K562 (cell line): ENCODE data around the gene TICAM1. TPM values are rescaled to one million over a fixed set of nuclear protein-coding genes. Genes with fewer than 3 reads are reported as not detected.

Experiments
- BRD4 ChIP-seq: fragments of 200-600 bp; sonication (generic); IDR thresholded peaks from 2 replicates; pipeline ENCODE4 v1.6.1; 2017; ENCODE audit warnings: inconsistent platforms
- CBFA2T2 ChIP-seq: fragments of 450-650 bp; conservative IDR thresholded peaks from 2 replicates; pipeline ENCODE4 v1.6.1; 2017; ENCODE audit warnings: mild to moderate bottlenecking
- FOSL1 ChIP-seq: fragments of 200-800 bp; sonication (Bioruptor generic); conservative IDR thresholded peaks from 2 replicates; pipeline ENCODE4 v1.6.1; 2016; ENCODE audit warnings: missing genetic modification characterization, missing compliant biosample characterization
- GABPB2 ChIP-seq: fragments of 250-450 bp; sonication (Bioruptor Pico); conservative IDR thresholded peaks from 2 replicates; pipeline ENCODE4 v1.5.1; 2021; ENCODE audit warnings: mild to moderate bottlenecking
- MEIS2 ChIP-seq: fragments of 450-650 bp; IDR thresholded peaks from 2 replicates; pipeline ENCODE4 v1.6.1; 2014; ENCODE audit warnings: mild to moderate bottlenecking; ENCODE audit not compliant: partially characterized antibody
- PPARD ChIP-seq: fragments of 250-450 bp; sonication (Bioruptor Pico); IDR thresholded peaks from 2 replicates; pipeline ENCODE4 v1.8.0; 2022; ENCODE audit warnings: inconsistent platforms, mild to moderate bottlenecking, moderate library complexity
- PURB ChIP-seq: sonication (generic); formaldehyde crosslinking; IDR thresholded peaks from 2 replicates; pipeline ENCODE4 v1.9.0; 2021; ENCODE audit warnings: low read depth, mild to moderate bottlenecking, missing genetic modification reagents
- SIN3B ChIP-seq: fragments of 450-650 bp; IDR thresholded peaks from 2 replicates; pipeline ENCODE4 v1.6.1; 2017; ENCODE audit warnings: low read depth, mild to moderate bottlenecking, moderate library complexity
- SNIP1 ChIP-seq: fragments of 450-650 bp; IDR thresholded peaks from 2 replicates; pipeline ENCODE4 v1.7.1; 2017; ENCODE audit warnings: low read depth, mild to moderate bottlenecking
- SRSF3 ChIP-seq: fragments of 200-400 bp; formaldehyde crosslinking; IDR thresholded peaks from 2 replicates; pipeline ENCODE4 v1.6.1; 2016; ENCODE audit warnings: mild to moderate bottlenecking, low read length, moderate library complexity; ENCODE audit not compliant: insufficient read depth
- ZNF274 ChIP-seq: IDR thresholded peaks from 2 replicates; pipeline ENCODE4 v1.6.1; 2011; ENCODE audit warnings: low read depth, mild to moderate bottlenecking, low read length, moderate library complexity, borderline replicate concordance
- ZNF354B ChIP-seq: fragments of 250-450 bp; sonication (Bioruptor Pico); IDR thresholded peaks from 2 replicates; pipeline ENCODE4 v1.4.0; 2020
- ZNF561 ChIP-seq: fragments of 450-650 bp; formaldehyde crosslinking; conservative IDR thresholded peaks from 2 replicates; pipeline ENCODE4 v1.4.0; 2020; ENCODE audit warnings: mild to moderate bottlenecking, moderate library complexity
- ZZZ3 ChIP-seq: fragments of 450-650 bp; IDR thresholded peaks from 2 replicates; pipeline ENCODE4 v1.6.1; 2016; ENCODE audit warnings: antibody characterized with exemption, mild to moderate bottlenecking, moderate library complexity
- polyA plus RNA-seq, 8 experiments: library from polyadenylated mRNA; depleted of rRNA in 4 of 8; stranded (reverse) in 5 of 8; unstranded in 3 of 8; fragments of >200 nt; fragmentation: Nextera tagmentation in 2 of 8; fragmentation: Illumina TruSeq in 1 of 8; extraction: Ambion mirVana in 2 of 8; extraction: Trizol in 1 of 8; gene quantifications; 2 replicates each; pipeline versions ENCODE4 v1.2.1 to v1.2.3, GENCODE V29; 2011 to 2014; ENCODE audit warnings: inconsistent platforms in 1 of 8, missing spikeins in 1 of 8
- total RNA-seq, 7 experiments: library from RNA; depleted of rRNA in 6 of 7; stranded (reverse); fragments of >200 nt in 6 of 7; fragmentation: Illumina TruSeq in 2 of 7; extraction: Trizol in 2 of 7; gene quantifications; 2 replicates each; pipeline versions ENCODE4 v1.2.1 to v1.2.3, GENCODE V29; 2011 to 2021; ENCODE audit warnings: low replicate concordance in 1 of 7
- TF ChIP-seq, protein P1 (sequence below), 2 experiments: fragments of 450-650 bp; formaldehyde crosslinking in 1 of 2; IDR thresholded peaks; 2 replicates each; pipeline versions ENCODE4 v1.4.0 to v1.6.1; 2014 to 2020; ENCODE audit warnings: mild to moderate bottlenecking in 2 of 2, borderline replicate concordance in 1 of 2, low read depth in 1 of 2
- TF ChIP-seq, protein P2 (sequence below): fragments of 450-650 bp; formaldehyde crosslinking; IDR thresholded peaks from 2 replicates; pipeline ENCODE4 v1.4.0; 2020; ENCODE audit warnings: mild to moderate bottlenecking
- TF ChIP-seq, protein P3 (sequence below): fragments of 250-450 bp; sonication (Bioruptor Pico); IDR thresholded peaks from 2 replicates; pipeline ENCODE4 v1.4.0; 2020; ENCODE audit warnings: mild to moderate bottlenecking, moderate library complexity, borderline replicate concordance

Gene TICAM1
- total and polyA plus RNA-seq, 9 of the 15 experiments (the other 6 are each of a cell fraction or from before 2014, with no cell fraction given), result 0.07 to 11.6 (median 1.5) TPM

DNA sequence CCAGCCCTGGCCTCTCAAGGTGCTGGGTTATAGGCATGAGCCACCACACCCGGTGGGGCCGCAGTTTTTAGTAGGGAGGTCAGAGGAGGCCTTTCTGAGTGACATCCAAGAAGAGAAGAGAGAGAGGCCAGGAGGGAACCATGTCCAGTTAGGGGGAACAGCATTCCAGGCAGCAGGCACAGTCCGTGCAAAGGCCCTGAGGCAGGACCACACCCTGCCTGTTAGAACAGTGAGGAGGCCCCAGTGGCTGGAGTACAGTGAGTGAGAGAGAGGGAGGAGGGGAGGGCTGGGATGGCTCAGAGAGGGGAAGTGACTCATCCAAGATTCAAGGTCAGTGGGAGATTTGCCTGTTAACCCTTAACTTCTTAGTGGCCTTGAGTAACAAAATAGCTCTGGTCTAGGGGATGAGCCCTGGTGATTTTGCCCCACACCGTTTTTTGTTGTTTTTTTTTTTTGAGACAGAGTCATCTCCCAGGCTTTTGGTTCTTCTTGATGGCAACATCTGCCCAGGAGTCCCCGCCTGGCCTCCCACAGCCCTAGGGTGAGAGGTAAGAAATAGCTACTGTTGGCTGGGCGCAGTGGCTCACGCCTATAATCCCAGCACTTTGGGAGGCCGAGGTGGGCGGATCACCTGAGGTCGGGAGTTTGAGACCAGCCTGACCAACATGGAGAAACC is 38.7 kb upstream of the TICAM1 start (continued):
- TF ChIP-seq SIN3B (no peak), CBFA2T2 (no peak), GABPB2 (CRISPR knock-in tag) (no peak), BRD4 (0 out of 2 replicates have a peak, but pooled peaks have one; percentile 20), SNIP1 (no peak), ZZZ3 (no peak), ZNF274 (no peak), SRSF3 (no peak), FOSL1 (tag) (peak; percentile 99), MEIS2 (no peak), ZNF354B (CRISPR knock-in tag) (no peak), PURB (CRISPR knock-in tag) (no peak), ZNF561 (CRISPR knock-in tag) (no peak), PPARD (CRISPR knock-in tag) (no peak)
- TF ChIP-seq, protein P1, sequence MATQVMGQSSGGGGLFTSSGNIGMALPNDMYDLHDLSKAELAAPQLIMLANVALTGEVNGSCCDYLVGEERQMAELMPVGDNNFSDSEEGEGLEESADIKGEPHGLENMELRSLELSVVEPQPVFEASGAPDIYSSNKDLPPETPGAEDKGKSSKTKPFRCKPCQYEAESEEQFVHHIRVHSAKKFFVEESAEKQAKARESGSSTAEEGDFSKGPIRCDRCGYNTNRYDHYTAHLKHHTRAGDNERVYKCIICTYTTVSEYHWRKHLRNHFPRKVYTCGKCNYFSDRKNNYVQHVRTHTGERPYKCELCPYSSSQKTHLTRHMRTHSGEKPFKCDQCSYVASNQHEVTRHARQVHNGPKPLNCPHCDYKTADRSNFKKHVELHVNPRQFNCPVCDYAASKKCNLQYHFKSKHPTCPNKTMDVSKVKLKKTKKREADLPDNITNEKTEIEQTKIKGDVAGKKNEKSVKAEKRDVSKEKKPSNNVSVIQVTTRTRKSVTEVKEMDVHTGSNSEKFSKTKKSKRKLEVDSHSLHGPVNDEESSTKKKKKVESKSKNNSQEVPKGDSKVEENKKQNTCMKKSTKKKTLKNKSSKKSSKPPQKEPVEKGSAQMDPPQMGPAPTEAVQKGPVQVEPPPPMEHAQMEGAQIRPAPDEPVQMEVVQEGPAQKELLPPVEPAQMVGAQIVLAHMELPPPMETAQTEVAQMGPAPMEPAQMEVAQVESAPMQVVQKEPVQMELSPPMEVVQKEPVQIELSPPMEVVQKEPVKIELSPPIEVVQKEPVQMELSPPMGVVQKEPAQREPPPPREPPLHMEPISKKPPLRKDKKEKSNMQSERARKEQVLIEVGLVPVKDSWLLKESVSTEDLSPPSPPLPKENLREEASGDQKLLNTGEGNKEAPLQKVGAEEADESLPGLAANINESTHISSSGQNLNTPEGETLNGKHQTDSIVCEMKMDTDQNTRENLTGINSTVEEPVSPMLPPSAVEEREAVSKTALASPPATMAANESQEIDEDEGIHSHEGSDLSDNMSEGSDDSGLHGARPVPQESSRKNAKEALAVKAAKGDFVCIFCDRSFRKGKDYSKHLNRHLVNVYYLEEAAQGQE (IDR thresholded peaks at IDR 0.05; ENCODE audit: borderline replicate concordance), result peak; percentile 22; the same call in 1 of the 2 replicates
- TF ChIP-seq, protein P1 (CRISPR knock-in tag; IDR thresholded peaks at IDR 0.05; ENCODE audit: low read depth), result no peak
- TF ChIP-seq, protein P2, sequence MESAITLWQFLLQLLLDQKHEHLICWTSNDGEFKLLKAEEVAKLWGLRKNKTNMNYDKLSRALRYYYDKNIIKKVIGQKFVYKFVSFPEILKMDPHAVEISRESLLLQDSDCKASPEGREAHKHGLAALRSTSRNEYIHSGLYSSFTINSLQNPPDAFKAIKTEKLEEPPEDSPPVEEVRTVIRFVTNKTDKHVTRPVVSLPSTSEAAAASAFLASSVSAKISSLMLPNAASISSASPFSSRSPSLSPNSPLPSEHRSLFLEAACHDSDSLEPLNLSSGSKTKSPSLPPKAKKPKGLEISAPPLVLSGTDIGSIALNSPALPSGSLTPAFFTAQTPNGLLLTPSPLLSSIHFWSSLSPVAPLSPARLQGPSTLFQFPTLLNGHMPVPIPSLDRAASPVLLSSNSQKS, result no peak
- TF ChIP-seq, protein P3, sequence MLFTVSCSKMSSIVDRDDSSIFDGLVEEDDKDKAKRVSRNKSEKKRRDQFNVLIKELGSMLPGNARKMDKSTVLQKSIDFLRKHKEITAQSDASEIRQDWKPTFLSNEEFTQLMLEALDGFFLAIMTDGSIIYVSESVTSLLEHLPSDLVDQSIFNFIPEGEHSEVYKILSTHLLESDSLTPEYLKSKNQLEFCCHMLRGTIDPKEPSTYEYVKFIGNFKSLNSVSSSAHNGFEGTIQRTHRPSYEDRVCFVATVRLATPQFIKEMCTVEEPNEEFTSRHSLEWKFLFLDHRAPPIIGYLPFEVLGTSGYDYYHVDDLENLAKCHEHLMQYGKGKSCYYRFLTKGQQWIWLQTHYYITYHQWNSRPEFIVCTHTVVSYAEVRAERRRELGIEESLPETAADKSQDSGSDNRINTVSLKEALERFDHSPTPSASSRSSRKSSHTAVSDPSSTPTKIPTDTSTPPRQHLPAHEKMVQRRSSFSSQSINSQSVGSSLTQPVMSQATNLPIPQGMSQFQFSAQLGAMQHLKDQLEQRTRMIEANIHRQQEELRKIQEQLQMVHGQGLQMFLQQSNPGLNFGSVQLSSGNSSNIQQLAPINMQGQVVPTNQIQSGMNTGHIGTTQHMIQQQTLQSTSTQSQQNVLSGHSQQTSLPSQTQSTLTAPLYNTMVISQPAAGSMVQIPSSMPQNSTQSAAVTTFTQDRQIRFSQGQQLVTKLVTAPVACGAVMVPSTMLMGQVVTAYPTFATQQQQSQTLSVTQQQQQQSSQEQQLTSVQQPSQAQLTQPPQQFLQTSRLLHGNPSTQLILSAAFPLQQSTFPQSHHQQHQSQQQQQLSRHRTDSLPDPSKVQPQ, result no peak
